SH-SY5Y (cell line): ENCODE measurements around the gene DDX4.

Experiments
- GATA2 ChIP-seq: IDR thresholded peaks from 2 replicates; pipeline ENCODE4 v1.6.1; 2011; ENCODE audit warnings: mild to moderate bottlenecking, low read depth, low read length
- GATA3 ChIP-seq: IDR thresholded peaks from 2 replicates; pipeline ENCODE4 v1.6.1; 2011; ENCODE audit warnings: low read depth, mild to moderate bottlenecking, low read length, moderate library complexity

DDX4 gene

DNA sequence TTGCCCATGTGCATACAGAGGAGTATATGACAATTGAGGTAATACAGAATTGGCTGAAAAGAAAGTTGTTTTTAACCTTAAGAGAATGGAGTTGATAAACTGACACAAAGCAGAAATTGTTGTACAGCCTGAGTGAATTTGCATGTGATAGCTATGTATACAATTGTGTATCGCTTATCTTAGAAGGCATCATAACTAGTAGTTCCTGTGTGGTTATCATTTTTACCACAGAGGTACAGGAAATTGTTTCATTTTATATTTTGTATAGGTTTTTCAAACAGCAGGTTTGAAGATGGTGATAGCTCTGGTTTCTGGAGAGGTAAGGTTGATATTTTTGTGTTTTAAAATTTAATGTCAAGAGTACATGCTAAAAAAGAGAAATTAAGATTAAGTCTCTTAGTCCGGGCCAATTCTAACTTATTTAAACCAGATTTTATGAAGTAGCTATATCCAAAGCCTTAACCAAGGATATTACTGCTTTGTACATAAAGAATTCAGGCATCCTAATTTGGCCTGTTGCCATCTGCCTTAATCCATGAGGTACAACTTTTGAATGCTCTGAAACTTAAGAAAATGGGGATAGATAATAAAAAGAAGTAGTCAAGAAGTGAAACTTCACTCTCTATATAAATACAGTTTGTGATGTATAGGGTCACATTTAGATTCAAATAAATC lies 26.0 kb downstream of the DDX4 start:
- TF ChIP-seq GATA3 (no peak), GATA2 (no peak)

DNA sequence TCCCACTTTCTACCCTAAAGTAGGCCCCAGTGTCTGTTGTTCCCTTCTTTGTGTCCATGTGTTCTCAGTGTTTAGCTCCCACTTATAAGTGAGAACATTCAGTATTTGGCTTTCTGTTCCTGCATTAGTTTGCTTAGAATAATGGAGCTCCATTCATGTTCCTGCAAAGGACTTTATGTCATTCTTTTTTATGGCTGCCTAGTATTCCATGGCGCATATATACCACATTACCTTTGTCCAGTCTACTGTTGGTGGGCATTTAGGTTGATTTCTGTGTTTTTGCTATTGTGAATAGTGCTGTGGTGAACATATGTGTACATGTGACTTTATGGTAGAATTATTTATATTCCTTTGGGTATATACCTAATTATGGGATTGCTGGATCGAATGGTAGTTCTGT lies 30.4 kb downstream of the DDX4 start:
- no peak for TF ChIP-seq GATA2
- TF ChIP-seq GATA3: no peak

DNA sequence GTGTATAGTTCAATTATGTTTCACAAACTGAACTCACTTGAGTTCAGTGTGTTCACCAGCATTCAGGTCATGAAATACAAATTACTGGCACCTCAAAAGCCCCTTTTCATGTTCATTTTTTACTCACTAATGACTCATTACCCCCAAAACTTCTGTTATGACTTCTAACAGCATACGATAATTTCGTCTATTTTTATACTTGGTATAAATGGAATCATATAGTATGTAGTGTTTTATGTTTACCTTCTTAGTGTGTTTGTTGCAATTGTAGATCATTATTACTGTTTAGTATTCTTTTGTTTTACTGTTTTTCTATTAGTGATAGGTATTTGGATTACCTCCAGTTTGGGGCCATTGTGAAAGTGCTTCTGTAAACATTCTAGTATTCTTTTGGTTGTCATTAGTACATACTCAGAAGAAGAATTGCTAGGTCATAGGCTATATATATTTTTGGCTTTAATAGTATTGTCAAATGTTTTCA lies 33.4 kb downstream of the DDX4 start:
- TF ChIP-seq GATA2 (no peak), GATA3 (no peak)

DNA sequence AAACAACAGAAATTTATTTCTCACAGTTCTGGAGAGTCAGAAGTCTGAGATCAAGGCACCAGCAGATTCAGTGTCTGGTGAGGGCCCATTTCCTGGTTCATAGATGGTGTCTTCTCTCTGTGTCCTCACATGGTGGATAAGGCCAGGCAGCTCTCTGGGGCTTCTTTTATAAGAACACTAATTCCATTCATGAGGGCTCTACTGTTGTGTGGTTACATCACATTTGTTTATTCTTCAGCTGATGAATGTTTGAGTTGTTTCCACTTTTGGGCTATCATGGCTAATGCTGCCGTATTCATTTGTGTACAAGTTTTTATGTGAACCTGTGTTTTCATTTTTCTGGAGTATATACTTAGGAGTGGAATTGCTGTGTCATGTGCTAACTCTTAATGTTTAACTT lies 35.2 kb downstream of the DDX4 start:
- TF ChIP-seq GATA2: no peak
- no peak for TF ChIP-seq GATA3

DNA sequence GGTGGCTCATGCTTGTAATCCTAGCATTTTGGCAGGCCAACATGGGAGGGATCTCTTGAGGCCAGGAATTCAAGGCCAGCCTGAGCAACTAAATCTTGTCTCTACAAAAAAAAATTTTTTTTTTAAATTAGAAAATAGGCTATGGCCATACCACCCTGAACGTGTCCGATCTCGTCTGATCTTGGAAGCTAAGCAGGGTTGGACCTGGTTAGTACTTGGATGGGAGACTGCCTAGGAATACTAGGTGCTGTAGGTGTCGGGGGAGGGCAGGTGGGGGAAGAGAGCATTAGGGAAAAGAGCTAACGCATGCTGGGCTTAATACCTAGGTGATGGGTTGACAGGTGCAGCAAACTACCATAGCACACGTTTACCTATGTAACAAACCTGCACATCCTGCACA lies 39.5 kb downstream of the DDX4 start:
- no peak for TF ChIP-seq GATA3
- TF ChIP-seq GATA2: no peak

DNA sequence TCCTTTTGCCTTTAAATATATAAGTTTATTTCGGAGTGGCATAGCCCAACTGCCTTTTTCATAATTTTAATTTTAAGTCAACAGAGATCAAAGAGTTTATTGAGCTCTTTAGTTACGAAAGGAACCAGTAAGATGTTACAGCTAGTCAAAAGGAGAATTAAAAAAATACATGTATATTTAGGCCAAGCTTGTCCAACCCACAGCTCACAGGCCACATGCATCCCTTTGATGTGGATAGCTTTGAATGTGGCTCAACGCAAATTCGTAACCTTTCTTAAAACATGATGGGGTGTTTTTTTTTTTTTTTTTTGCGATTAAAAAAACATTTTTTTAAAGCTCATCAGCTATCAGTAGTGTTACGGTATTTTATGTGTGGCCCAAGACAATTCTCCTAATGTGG lies 63.1 kb downstream of the DDX4 start:
- TF ChIP-seq GATA2 (no peak), GATA3 (no peak)

DNA sequence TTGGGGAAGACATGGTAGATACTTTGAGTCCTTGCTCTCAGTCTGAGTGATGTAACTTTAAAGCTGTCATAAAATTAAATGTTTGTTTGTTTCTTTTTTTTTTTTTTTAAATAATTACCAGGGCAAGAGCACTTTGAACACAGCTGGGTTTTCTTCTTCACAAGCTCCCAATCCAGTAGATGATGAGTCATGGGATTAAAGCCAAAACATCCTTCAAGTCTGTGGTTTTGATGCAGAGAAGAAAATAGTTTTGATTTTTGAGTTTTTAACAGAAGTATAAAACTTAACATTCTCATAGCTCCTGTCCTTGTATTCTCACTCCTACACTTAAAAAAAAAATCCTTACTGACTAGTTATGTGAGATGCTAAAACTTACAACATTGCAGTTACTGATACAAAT lies 78.5 kb downstream of the DDX4 start:
- TF ChIP-seq GATA3 (no peak), GATA2 (no peak)

DNA sequence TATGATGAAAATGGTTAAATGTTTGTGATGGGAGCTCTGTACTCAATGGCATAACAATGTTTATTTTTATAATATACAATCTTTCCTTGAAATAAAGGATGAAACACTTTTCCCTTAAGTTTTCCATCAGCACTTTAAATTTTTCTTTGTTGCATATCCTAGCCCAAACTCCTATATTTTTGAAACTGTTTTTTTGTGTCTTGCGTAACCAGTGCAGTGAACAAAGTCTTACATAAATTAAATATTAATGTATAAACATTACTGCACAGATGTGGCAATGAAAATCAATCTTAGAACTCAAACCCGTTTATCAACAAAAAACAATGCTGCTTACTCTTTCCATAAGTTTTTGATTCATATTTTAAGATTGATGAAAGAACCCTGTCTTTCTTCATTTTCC lies 79.2 kb downstream of the DDX4 start:
- TF ChIP-seq GATA2 (no peak), GATA3 (no peak)

DNA sequence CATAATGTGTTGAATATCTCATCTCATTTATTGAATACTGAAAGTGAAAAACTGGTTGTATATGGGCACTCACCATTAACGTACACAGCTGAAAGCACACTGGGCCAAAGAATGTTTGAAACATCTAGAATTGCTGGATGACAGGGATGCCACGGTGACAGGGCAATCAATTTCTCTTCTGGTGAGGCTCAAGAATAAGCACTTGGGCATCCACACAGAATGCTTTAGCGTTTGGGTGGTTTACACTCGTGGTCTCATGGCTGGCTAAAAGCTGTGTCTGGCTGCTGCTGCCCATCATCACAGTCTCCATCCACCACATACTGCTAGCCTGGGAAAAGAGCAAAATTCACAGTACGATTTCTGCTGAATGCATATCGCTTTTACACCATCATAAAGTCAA lies 82.6 kb downstream of the DDX4 start:
- TF ChIP-seq GATA2 (no peak), GATA3 (no peak)

DNA sequence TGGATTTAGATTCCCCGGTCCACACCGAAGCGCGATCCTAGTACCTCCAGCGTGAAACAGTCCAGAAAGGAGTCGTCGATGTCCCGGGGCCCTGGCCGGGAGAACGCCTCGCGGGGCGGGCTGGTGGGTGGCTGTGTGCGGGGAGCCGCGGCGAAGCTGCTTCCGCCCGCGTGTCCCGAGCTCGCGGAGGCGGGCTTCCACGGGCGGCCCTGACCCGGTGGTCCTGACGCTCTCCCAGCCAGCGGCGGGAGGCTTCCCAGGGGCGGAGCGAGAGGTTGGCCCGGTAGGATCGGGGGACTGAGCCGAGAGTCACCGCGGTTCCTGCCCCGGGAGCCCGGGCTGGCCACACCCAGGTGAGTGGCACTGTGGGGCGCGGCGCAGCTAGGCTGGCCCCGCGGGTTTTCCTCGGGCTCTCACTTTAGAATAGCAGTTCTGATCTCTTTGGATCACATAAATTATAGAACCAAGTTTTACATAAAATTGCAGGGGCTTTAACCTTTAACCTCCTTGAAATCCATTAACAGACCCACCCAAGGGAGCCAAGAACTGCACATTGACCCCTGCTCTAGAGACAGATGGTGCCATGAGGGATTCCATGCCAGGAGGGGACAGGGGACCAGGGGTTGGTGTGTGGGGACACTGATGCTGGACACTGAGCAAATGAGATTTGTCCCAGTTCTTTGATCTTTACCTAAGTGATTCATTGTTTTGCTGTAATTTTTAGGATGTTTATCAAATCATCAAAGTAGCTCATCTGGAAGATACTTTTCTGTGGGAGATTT lies 84.1 kb downstream of the DDX4 start:
- TF ChIP-seq GATA2: no peak
- no peak for TF ChIP-seq GATA3

DNA sequence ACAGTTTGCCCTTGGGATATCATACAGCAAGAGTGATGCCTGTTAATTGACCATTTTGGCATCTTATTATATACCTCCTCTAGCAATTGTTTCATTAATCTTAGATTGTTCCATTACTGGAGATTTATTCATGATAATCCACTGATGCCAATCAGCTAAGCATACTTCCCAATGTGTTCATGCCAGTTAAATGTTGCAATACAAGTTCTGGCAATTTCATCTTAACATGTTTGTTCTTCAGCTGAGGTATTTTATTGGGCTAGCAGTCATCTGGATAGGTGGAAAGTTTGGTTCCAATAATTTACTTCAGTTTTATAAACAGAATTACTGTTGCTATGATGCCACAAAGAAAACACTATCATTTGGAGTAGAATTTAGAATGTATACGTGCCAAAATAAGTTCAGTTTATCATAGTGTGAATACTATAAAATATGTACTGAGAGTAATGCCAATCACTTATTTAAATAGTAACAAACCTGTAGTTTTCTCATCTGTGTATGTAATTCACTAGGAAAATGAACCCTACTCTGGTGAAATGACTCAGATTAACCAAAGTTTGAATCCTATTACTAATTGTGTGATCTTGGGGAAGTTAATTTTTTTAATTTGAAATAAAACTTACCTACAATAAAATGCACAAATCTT lies 85.4 kb downstream of the DDX4 start:
- TF ChIP-seq GATA2 (no peak), GATA3 (no peak)

DNA sequence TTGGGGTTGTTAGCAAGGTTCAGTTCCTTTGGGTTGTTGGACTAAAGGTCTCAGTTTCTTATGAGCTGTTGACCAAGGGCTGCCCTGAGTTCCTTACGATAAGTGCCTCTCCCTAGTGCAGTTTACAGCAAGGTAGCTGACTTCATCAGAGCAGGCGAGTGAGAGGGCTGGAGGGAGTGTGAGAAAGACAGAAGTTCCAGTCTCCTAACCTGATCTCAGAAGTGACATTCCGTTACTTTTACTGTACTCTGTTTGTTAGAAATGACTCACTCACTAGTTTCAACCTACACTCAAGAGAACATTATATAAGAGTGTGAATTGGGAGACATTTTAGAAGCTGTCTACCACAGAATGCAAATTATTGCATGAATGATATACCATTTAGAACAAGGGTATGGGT lies 92.1 kb downstream of the DDX4 start:
- TF ChIP-seq GATA2 (no peak), GATA3 (no peak)

DNA sequence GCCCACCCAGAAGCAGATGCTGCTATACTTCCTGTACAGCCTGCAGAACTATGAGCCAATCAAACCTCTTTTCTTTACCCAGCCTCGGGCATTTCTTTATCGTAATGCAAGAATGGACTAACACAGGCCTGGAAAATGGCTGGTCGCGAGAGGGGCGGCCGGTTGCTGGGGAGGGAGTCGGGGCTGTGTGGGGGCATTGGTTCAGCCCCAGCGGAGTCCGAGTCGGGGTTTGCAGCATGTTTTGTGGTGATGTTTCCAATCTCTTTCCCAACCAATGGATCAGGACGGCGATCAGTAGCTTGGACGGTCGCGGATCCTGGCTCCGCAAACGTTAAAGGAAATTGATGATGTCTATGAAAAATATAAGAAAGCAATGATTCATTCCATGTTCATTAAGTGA lies 94.6 kb downstream of the DDX4 start:
- no peak for TF ChIP-seq GATA2
- TF ChIP-seq GATA3: no peak

DNA sequence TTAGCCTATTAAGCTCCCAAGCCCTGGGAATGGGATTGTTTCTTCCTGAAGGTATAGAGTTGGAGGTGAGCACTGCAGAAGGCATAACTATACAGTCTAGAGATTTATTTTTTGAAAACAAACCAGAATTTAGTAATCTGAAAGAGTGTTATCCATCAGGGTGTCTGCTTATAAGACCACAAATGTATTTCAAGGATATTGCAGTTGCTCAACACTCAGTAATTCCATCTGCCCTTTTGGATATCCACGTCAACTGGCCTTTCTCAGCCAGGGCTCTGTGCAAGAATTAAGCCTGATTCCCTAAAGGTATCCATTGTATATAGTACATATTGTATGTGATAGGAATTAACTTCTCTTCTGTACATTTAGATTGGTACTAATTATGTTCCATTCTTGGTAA lies 98.3 kb downstream of the DDX4 start:
- TF ChIP-seq GATA2 (no peak), GATA3 (no peak)

DNA sequence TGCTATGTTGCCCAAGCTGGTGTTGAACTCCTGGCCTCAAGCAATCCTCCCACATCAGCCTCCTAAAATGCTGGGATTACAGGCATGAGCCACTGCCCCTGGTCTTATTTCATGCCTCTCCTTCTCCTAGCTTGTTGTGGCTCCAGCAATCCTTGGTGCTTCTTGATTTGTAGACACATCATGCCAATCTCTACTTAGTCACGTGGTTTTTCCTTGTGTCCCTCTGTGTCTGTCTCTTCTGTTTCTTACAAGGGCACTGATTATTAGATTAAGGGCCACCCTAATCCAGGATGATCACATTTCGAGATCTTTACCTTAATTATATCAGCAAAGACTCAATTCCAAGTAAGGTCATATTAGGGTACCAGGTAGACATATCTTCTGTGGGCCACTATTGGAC lies 104.1 kb downstream of the DDX4 start:
- TF ChIP-seq GATA2 (no peak), GATA3 (no peak)

DNA sequence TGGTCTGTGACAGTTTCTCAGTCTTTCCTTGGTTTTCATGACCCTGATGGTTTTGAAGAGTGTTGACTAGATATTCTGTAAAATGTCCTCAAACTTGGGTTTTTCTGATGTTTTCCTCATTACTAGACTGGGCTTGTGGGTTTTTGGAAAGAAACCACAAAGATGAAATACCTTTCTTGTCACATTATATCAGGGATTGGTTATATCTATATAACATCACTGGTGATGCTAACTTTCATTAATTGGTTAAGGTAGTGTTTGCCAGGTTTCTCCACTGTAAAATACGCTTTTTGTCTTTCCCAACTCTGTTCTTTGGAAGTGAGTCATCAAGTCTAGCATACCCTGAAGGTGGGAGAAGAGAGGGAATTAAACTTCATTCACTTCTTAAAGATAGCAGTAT lies 110.0 kb downstream of the DDX4 start:
- TF ChIP-seq GATA3 (no peak), GATA2 (no peak)
